GM23338 (cell line): ENCODE results near the gene TSPEAR.

ENCODE experiments used
- CREB1 ChIP-seq: fragments of 250-450 bp; sonication (Bioruptor Pico); IDR thresholded peaks from 2 replicates; pipeline ENCODE4 v1.5.0; 2020; ENCODE audit warnings: low read depth, mild to moderate bottlenecking, moderate library complexity
- CTCF ChIP-seq, 2 experiments: fragments of 200-600 bp in 1 of 2; sonication (generic) in 1 of 2; conservative IDR thresholded peaks; 2 replicates each; pipeline versions ENCODE4 v1.5.1 to v1.6.1; 2016 to 2017; ENCODE audit warnings: antibody characterized with exemption in 2 of 2, low read depth in 2 of 2, mild to moderate bottlenecking in 2 of 2, moderate library complexity in 1 of 2
- ETS1 ChIP-seq: IDR thresholded peaks from 2 replicates; pipeline ENCODE4 v1.6.1; 2016; ENCODE audit warnings: antibody characterized with exemption
- EZH2 ChIP-seq: fragments of 200-600 bp; sonication (generic); IDR thresholded peaks from one replicate; pipeline ENCODE4 v1.8.0; 2017; ENCODE audit warnings: antibody characterized with exemption, mild to moderate bottlenecking, low read depth; ENCODE audit not compliant: unreplicated experiment
- EZH2phosphoT487 ChIP-seq: fragments of 200-600 bp; sonication (generic); IDR thresholded peaks from one replicate; pipeline ENCODE4 v1.8.1; 2018; ENCODE audit warnings: antibody characterized with exemption; ENCODE audit not compliant: unreplicated experiment
- JUNB ChIP-seq: IDR thresholded peaks from one replicate; pipeline ENCODE4 v1.6.1; 2016; ENCODE audit warnings: antibody characterized with exemption; ENCODE audit not compliant: unreplicated experiment
- NANOG ChIP-seq: IDR thresholded peaks from 2 replicates; pipeline ENCODE4 v1.6.1; 2016; ENCODE audit warnings: antibody characterized with exemption, borderline replicate concordance
- POLR2AphosphoS5 ChIP-seq: IDR thresholded peaks from 2 replicates; pipeline ENCODE4 v1.6.1; 2016; ENCODE audit warnings: antibody characterized with exemption, low read depth
- REST ChIP-seq: IDR thresholded peaks from one replicate; pipeline ENCODE4 v1.6.1; 2018; ENCODE audit warnings: antibody characterized with exemption; ENCODE audit not compliant: unreplicated experiment
- ZNF114 ChIP-seq: fragments of 250-450 bp; sonication (Bioruptor Pico); IDR thresholded peaks from 2 replicates; pipeline ENCODE4 v1.5.0; 2020; ENCODE audit warnings: mild to moderate bottlenecking, moderate library complexity
- ZNF462 ChIP-seq: fragments of 250-450 bp; sonication (Bioruptor Pico); IDR thresholded peaks from 2 replicates; pipeline ENCODE4 v1.5.0; 2020; ENCODE audit warnings: mild to moderate bottlenecking, moderate library complexity

GRCh38 chr21:44596068-44596725 is 115.2 kb downstream of the TSPEAR start:
- TF ChIP-seq CTCF (conservative IDR thresholded peaks at IDR 0.05; ENCODE audit: low read depth in 2 of 2) (no peak), EZH2 (no peak), POLR2AphosphoS5 (no peak), REST (no peak), ZNF462 (CRISPR knock-in tag) (no peak), EZH2phosphoT487 (no peak), JUNB (no peak), ETS1 (no peak), CREB1 (CRISPR knock-in tag) (no peak), ZNF114 (no peak), NANOG (no peak)
